Stimulated activated CD4-positive, alpha-beta T cell treated with anti-CD3 and anti-CD28 coated beads, TNF-alpha, amount 100 ng/mL, for 1 hour (primary cell): ENCODE data around the gene CNOT3.

Experiments
- DNase-seq, 3 donors: peaks; one replicate each; pipeline ENCODE4 v3.0.0-alpha.2; 2020; ENCODE audit warnings: low read depth in 3 of 3, low spot score in 1 of 3

CNOT3 gene

GRCh38 chr19:54121259-54121658 is 16.3 kb upstream of the CNOT3 start:
- no peak for DNase-seq

DNA sequence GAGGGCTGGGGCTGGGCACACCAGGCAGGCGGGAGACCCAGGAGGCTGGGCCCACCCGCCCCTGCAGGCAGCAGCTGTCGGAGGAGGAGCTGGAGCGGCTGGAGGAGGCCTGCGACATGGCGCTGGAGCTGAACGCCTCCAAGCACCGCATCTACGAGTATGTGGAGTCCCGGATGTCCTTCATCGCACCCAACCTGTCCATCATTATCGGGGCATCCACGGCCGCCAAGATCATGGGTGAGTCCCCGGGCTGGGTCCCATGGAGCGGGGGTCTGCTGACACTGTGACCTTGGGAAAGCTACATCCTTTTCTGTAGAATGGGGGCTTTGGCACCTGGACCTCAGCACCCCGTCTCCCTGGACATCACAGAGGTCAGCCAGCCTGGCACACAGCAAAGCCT is 13.9 kb upstream of the CNOT3 start:
- DNase-seq: no peak

- DNase-seq: no peak
Measured at GRCh38 chr19:54124393-54124792, 13.2 kb upstream of the CNOT3 start.

DNA sequence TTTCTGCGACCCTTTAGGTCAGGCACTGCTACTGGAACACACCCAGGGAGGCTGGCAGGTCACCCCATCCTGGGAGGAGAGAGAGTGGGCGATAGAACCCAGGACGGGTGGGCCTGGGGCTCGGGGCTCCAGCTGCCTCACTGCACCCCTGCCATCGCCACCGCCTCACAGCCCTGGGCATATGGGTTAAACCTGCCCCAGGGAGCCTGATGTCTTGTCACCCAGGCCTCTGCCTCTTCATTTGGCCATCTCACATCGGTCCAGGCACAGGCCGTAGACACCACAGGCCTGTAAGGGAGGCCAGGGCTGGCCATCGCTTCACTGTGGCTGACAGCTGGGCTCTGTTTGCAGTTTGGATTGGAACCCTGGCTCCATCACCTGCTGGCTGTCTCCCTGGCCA is 11.8 kb upstream of the CNOT3 start:
- no peak for DNase-seq

DNA sequence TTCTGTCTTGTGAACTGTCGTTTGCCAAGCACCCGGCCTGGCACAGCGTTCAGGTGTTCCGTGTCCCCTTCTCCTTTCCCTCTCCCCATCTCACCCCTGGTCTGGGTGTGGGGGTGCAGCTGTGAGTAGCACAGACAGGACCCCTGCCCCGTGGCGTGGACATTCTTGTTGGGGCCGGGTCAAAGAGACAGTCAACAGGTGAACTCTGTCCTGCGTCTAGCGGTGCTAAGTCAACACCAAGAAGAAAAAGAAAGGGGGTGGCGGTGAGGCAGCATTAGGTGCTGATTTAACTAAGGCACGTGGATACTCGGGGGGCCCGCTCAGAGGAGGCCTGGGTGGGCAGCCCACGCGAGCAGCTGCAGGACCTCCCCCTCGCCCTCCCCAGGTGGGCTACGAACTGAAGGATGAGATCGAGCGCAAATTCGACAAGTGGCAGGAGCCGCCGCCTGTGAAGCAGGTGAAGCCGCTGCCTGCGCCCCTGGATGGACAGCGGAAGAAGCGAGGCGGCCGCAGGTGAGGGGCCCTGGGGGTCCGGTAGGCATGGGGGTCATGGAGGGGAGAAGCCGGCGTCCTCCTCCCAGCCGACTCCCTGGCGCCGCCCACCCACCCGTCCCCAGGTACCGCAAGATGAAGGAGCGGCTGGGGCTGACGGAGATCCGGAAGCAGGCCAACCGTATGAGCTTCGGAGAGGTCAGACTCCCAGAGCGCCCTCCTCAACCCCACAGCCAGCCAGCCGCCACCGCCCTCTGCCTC is 9.7 kb upstream of the CNOT3 start:
- no peak for DNase-seq

GRCh38 chr19:54128441-54128725 is 9.2 kb upstream of the CNOT3 start:
- no peak for DNase-seq

DNA sequence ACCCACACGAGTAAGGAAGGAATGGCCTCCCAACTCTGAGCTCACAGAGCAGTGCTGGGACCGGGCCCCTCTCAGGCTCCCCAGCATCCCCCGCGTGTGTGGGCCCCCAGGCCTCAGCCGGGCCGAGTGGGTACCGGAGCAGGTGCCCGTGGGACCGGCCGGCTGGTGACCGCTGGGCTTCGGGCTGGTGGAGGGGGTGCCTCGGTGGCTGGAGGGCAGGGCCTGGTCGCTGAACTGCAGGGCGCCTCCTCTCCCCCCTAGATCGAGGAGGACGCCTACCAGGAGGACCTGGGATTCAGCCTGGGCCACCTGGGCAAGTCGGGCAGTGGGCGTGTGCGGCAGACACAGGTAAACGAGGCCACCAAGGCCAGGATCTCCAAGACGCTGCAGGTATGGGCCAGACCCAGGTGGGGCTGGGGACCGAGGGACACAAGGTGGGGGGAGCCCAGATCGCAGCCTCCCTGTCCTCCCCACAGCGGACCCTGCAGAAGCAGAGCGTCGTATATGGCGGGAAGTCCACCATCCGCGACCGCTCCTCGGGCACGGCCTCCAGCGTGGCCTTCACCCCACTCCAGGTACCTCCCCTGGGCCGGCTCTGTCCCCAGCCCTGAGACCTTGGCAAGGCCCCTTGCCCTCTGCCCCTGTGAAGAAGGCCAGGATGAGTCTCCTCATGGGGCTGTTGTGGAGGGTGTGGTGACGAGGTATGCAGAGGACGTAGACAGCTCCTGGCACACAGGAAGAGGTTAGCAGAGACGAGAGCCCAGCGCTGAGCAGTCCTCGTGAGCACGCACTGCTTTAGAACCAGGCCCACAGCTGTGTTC is 8.6 kb upstream of the CNOT3 start:
- no peak for DNase-seq

DNA sequence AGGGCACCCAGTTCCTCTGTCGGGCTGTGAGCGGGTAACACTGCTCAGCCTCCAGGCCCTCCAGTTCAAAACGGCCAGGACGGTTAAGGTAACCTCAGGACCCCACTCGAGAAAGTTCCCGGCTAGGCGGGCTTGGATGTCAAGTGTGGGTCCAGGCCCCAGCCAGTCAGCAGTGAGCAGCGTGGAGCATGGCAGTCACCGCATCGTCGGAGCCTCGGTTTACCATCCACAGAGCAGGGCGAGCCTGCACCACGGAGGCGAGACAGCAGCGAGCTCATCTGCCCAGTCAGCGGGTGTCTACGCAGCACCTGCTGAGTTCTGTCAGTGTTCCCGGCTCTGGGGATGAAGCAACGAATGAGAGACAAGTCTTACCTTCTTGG is 8.0 kb upstream of the CNOT3 start:
- no peak for DNase-seq

GRCh38 chr19:54133312-54133956 is 4.1 kb upstream of the CNOT3 start:
- no peak for DNase-seq

DNA sequence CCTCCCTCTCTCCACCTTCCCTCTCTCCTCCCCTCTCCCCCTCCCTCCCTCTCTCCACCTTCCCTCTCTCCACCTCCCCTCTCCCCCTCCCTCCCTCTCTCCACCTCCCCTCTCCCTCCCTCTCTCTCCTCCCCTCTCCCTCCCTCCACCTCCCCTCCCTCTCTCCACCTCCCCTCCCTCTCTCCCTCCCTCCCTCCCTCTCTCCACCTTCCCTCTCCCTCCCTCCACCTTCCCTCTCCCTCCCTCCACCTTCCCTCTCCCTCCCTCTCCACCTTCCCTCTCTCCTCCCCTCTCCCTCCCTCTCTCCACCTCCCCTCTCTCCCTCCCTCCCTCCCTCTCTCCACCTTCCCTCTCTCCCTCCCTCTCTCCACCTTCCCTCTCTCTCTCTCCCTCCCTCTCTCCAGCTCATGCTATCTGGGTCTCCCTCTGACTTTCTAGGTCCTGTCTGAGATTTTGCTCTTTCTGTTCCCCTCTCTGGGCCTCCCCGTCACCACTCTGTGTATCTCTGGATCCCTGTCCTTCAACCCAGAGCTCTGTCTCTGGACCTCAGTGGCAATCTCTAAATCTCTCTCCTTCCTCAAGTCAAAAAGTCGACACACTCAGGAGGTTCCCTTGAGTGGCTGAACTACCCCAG is 3.5 kb upstream of the CNOT3 start:
- no peak for DNase-seq

- DNase-seq: no peak
Measured at GRCh38 chr19:54136086-54136863, 1.3 kb upstream of the CNOT3 start.

DNA sequence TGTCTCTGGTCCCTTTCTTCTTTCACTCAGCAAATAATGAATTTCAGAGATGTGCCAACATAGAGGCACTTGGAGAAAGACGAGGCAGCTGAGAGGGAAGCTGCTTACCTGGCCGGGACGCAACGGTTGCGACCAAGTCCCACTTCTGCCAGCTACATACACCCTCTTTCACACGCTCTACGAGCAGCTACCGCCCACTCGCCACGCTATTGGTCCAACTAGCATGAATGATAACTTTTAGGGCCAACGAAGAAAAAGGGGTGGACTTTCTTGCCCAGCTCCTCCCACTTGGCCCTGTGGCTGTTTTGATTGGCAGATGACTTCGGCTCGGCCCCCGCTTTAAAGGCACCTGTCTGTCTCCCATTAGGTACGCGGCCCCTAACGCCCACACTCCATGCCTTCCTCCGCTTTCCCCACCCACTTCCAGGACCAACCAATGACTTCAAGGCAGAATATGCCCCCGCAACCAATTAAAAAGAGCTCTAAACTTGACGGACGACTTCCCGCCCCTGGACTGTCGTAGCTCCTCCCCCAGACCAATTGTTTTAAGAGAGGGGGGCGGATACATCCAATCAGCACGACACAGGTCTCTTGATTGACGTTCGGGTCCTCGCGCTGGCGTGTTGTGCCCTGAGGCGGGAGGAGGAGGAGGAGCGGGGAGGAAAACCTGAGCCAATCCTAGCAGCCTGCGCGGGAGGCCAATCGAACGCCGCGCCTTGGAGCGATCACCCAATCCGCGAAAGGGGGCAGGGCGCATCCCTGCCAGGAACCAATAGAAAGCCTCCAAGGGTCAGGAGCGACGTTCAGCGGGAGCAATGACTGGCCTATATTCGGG is 481 bp upstream of the CNOT3 start:
- peak; percentile 91 to 99 (median 98) for DNase-seq

GRCh38 chr19:54138489-54139256 is 1.1 kb downstream of the CNOT3 start:
- DNase-seq: no peak

- no peak for DNase-seq
Measured at GRCh38 chr19:54141356-54141755, 3.8 kb downstream of the CNOT3 start.

DNA sequence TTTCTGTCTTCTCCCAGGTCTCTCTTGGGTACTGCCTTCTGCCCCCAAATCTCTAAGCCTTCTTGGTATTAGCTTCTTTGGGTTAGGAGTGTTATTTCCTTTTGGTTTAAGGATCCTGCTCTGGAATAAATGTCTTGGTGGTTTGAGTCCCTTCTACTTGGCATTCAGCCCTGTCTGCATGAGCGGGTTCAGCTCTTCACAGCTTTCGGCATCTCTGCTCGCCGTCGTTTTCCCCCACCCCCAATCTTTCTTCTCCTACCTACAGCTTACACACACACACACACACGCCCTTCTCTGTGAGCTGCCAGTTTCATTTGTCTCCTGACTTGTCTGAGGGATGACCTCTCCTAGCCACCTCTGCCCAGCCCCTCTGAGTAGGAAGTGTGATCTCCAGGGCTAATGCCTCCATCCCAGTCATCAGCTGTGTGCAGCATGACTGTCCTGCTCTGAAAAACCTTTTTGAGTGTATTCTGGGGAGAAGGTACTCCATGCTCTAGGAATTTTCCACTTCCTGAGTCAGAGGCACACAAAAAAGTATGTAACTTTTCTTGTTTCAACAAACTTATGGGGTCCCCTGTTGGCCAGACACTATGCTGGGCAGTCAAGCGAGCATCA is 4.7 kb downstream of the CNOT3 start:
- DNase-seq: no peak

- no peak for DNase-seq
Measured at GRCh38 chr19:54145541-54146158, 8.1 kb downstream of the CNOT3 start.

- DNase-seq: no peak
Measured at GRCh38 chr19:54147676-54148075, 10.1 kb downstream of the CNOT3 start.

- DNase-seq: no peak
Measured at GRCh38 chr19:54148158-54148557, 10.6 kb downstream of the CNOT3 start.
